Endothelial cell (in vitro differentiated cells): Measurements from ENCODE around the gene PRDM11. TPM values are rescaled to one million over a fixed set of nuclear protein-coding genes. Genes with fewer than 3 reads are reported as not detected.

ENCODE experiments used
- DNase-seq: peaks from one replicate; pipeline ENCODE4 v3.0.0; 2021; ENCODE audit warnings: low spot score
- H3K27ac Mint-ChIP-seq: one replicate; pipeline ENCODE4 v1.8.0; 2021; ENCODE audit warnings: mixed read lengths, inconsistent platforms; ENCODE audit not compliant: unreplicated experiment
- H3K27me3 Mint-ChIP-seq: one replicate; pipeline ENCODE4 v1.8.0; 2021; ENCODE audit warnings: mild to moderate bottlenecking, moderate library complexity, mixed read lengths, inconsistent platforms; ENCODE audit not compliant: unreplicated experiment
- H3K36me3 Mint-ChIP-seq: one replicate; pipeline ENCODE4 v1.8.0; 2021; ENCODE audit warnings: mild to moderate bottlenecking, low read depth, mixed read lengths, inconsistent platforms; ENCODE audit not compliant: unreplicated experiment
- H3K4me1 Mint-ChIP-seq: one replicate; pipeline ENCODE4 v1.8.0; 2021; ENCODE audit warnings: mild to moderate bottlenecking, mixed read lengths, inconsistent platforms; ENCODE audit not compliant: unreplicated experiment
- H3K4me3 Mint-ChIP-seq: one replicate; pipeline ENCODE4 v1.8.0; 2021; ENCODE audit warnings: mild to moderate bottlenecking, mixed read lengths, inconsistent platforms; ENCODE audit not compliant: unreplicated experiment
- H3K9me3 Mint-ChIP-seq: one replicate; pipeline ENCODE4 v1.8.0; 2021; ENCODE audit warnings: mixed read lengths, inconsistent platforms; ENCODE audit not compliant: unreplicated experiment
- CTCF ChIP-seq: fragments of 200-600 bp; sonication (generic); IDR thresholded peaks from one replicate; pipeline ENCODE4 v1.5.0; 2021; ENCODE audit warnings: antibody characterized with exemption; ENCODE audit not compliant: unreplicated experiment
- total RNA-seq: library from RNA; stranded (reverse); fragmentation: NEBNext Ultra II Directional; extraction: Animal tissue kit (Norgen Biotek cat#: 25700); gene quantifications from one replicate; pipeline ENCODE4 v1.2.1, GENCODE V29; 2021; ENCODE audit not compliant: unreplicated experiment

Gene PRDM11
- total RNA-seq, 1 donor from 2014 or later: 16.0 TPM

GRCh38 chr11:45269678-45270077, 123.2 kb downstream of the PRDM11 start:
- H3K4me1 Mint-ChIP-seq: peaks cover 5% of the 10 kb centered on the region
- no peak for DNase-seq
- no peak overlapping the region for H3K4me3 Mint-ChIP-seq
- H3K9me3 Mint-ChIP-seq: no peaks in the 10 kb centered on the region
- H3K27ac Mint-ChIP-seq: no peak overlapping the region
- TF ChIP-seq CTCF: no peak
- H3K36me3 Mint-ChIP-seq: no peaks in the 10 kb centered on the region
- H3K27me3 Mint-ChIP-seq: peaks cover 4% of the 10 kb centered on the region

DNA sequence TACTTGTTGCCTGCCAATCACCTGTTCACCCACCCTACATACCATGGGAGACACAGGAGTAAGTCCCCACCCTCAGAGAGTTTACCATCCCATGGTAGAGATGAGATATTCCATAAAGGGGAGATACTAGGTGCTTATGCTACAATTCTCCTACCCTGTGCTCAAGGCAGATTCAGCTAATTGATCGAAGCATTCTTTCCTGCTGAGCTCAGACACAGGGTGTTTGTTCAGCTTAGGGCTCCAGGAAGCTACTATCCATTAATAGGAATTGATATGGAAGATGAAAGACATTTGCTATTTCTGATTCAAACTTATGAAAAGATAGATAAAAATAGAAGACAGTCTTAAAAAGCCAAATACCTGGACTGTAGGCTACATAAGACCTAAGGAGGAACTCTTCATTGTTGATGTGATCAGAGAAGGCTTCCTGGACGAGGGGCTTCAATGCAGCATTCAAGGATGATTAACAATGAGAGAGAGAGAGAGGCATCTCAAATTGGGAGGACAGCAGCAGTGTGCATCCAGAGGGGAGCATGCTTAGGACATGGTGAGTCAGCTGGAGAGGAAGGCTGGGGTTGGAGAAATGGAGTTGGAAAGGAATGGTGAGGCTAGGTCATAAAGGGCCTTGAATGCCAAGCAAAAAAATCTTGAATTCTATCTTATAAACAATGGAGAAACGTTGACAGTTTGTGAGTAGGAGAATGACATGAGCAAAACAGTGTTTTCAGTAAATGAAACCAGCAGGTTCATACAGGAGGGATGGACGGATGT, 124.7 kb downstream of the PRDM11 start:
- no peak for TF ChIP-seq CTCF
- peaks cover 5% of the 10 kb centered on the region for H3K4me1 Mint-ChIP-seq
- no peaks in the 10 kb centered on the region for H3K9me3 Mint-ChIP-seq
- H3K36me3 Mint-ChIP-seq: no peaks in the 10 kb centered on the region
- no peak overlapping the region for H3K4me3 Mint-ChIP-seq
- no peak overlapping the region for H3K27ac Mint-ChIP-seq
- H3K27me3 Mint-ChIP-seq: peaks cover 4% of the 10 kb centered on the region
- DNase-seq: no peak

DNA sequence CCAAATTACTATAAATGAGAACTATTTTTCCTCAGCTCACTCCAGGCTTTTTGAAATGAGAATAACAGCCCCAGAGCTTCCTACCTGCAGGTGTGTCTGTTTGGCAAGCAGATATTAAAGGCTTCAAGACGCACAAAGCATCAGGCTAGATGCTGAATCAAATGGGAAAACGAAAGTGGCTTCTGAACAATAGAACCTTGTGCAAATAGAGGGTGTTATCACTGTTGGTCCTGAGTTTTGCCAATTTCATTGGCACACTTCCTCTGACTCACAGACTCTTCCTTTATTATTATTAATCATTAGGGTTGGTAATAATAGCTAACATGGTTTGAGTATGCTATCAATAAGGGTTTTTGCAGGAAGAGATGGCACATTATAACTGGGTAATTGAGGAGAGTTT, 126.3 kb downstream of the PRDM11 start:
- H3K4me3 Mint-ChIP-seq: no peak overlapping the region
- H3K9me3 Mint-ChIP-seq: no peaks in the 10 kb centered on the region
- no peak for DNase-seq
- no peak for TF ChIP-seq CTCF
- peaks cover 4% of the 10 kb centered on the region for H3K27me3 Mint-ChIP-seq
- no peak overlapping the region for H3K27ac Mint-ChIP-seq
- no peaks in the 10 kb centered on the region for H3K36me3 Mint-ChIP-seq
- H3K4me1 Mint-ChIP-seq: peaks cover 5% of the 10 kb centered on the region

DNA sequence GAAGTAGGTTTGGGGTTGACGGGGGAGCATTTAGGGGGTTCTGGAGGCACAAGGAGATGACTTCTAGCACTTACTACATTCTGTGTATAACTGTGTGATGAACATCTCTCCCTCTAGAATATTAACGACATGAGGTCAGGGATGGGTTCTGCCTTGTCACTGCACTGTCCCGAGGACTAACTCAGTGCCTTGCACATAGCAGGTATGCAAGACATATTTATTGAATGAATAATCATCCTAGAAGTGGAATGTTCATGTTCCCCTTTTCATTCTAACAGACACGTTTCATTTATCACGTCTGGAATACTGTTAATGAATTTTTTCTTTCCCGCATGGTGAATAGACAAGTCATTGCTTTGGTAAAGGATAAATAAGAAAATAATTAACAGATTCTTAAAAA, 127.1 kb downstream of the PRDM11 start:
- H3K4me3 Mint-ChIP-seq: no peak overlapping the region
- H3K9me3 Mint-ChIP-seq: no peaks in the 10 kb centered on the region
- H3K27ac Mint-ChIP-seq: no peak overlapping the region
- no peak for DNase-seq
- peaks cover 4% of the 10 kb centered on the region for H3K27me3 Mint-ChIP-seq
- no peak for TF ChIP-seq CTCF
- no peaks in the 10 kb centered on the region for H3K36me3 Mint-ChIP-seq
- peaks cover 5% of the 10 kb centered on the region for H3K4me1 Mint-ChIP-seq

DNA sequence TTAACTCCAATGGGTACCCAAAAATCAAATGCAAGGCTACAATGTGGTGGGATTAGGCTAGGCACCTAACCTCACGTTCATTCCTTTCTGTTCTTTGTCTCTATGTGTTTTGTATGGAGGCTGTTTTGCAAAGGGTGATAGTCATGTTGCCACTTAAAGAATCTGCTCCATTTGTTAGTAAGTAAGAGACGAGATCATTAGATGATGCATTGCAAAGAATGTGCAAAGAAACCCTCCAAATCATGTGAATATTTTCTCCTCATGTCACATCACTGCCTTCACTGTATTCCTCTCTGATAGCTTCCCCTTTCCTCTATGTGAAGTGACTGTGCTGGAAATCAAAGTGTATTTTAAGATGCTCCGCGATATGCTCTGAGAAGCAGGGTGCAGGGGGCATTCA, 127.8 kb downstream of the PRDM11 start:
- H3K27ac Mint-ChIP-seq: no peak overlapping the region

More for the DNA sequence above, 127.8 kb downstream of the PRDM11 start:
- Mint-ChIP-seq H3K9me3 (no peaks in the 10 kb centered on the region), H3K27me3 (peaks cover 4% of the 10 kb centered on the region), H3K4me1 (peaks cover 5% of the 10 kb centered on the region), H3K36me3 (no peaks in the 10 kb centered on the region), H3K4me3 (no peak overlapping the region)
- DNase-seq: no peak
- TF ChIP-seq CTCF: no peak
